HG03571 (cell line): ENCODE results near the gene SF3A2.

Experiments
- ATAC-seq: cut with Tn5 transposase; IDR thresholded peaks from one replicate; pipeline ENCODE4 v1.9.1; 2021; ENCODE audit not compliant: unreplicated experiment

SF3A2 gene

DNA sequence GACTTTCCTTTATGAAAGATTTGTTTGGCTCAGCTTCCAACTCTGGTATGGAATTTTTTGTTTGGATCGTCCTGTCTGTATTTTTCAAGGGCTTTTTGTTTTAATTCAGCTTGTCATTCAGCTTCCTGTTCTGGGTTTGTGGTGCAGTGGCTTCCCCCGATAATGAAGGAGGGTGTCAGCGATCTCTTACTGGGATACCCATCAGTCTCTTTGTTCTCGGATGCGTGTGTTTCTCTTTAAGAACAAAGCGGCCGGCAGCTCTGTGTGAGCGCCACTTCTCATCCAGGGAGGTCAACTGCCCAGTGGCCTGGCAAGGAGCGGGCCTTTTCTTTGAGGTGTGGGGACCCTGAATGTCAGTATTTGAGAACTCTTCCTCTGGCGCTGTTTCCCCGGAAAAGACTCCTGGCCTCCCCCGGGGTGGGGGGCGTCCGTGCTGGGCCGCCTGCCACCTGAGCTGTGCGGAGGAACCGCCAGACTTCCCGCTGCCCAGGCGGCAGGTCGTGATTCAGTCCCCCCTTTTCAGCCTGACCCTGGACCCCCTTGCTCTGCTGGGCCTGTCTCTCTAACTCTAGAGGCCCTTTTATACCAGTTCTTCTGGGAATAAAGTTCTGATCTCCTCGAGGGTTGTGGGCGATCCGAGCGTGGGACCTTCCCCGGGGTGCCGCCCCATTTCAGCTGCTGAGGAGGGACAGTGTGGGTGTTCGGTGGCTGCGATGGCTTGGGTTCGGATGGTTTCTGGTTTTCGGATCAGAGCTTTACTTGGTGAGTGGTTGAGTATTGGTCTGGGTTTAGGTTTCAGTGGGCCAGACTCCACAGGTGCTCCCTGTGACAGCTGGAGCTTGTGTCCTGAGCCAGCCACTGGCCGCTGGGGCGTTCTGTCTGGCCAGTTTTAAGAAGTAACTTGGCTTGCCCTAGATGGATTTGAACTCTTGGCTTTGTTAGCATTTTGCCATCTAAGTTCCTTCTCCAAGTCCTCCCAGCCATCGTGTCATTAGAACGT, 3.4 kb downstream of the SF3A2 start:
- no peak for ATAC-seq

DNA sequence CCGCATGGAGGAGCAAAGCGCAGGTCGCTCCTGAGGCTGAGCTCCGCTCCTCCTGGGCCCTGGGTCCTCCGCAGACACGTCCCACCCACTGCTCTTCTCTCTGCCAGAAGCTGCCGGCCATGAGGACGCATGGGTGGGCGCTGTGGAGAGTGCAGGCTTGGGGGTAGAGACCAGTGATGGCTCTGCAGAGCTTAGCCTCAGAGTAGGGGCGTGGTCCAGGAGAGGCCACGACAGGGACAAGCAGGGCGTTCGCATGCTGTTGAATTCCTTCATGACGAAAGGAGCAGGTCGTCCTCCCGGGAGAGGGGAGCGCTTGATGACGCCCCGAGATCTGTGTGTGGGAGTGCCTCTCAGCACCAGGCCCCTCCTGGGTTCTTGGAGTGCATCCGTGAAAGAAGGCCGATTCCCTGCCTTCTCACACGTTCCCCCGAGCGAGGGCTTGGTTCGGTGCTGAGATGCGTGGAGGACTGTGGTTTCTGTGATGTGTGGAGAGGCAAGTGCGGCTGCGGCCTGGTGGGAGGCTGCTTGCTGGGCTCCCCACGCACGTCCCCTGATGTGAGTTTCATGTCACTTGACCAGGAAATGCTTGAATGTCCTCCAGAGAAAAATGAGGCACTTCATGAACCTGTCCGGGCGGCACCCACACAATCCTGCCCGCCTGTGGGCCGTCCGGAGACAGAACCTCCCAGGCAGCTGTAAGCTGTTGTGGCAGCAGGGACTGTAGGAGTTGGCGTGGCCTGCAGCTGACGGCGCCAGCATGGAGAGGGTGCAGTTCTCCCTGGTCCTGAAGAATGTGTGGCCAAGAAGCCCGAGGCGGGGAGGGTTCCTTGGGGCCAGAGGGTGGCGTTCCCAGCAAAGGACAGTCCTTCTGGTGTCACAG, 4.5 kb downstream of the SF3A2 start:
- no peak for ATAC-seq

DNA sequence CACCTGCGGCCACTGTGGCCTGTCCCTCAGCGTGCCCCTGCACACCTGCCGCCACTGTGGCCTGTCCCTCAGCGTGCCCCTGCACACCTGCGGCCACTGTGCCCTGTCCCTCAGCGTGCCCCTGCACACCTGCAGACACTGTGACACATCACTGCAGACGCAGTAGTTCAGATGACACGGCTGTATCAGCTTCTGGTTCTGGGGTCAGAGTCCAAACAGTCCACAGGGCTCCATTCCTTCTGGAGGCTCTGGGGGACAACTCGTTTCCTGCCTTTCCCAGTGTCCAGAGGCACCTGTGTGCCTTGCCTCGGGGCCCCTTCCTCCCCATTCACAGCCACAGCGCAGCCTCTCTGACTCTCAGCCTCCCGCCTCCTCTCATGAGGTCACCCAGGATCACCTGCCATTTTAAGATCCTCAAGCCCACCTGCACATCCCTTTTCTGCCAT, 5.5 kb downstream of the SF3A2 start:
- ATAC-seq = no peak

DNA sequence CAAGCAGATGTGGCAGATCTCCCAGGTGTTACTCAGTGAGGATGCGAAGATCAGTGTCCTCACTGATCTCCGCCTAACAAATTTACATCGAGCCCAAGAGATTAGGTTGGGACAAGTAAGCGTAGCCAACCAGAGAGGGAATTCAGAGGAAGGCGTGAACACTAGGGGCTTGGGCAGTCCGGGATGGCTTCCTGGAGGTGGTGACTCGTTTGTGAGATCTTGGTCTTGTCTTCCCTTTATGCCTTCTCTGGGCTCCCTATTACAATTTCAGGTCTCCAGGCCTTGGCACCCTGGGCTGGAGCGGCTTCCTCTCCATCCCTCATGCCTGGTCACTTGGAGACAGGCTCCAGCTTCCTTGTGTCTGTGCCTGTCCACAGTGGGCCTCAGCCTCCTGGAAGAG, 6.2 kb downstream of the SF3A2 start:
- no peak for ATAC-seq

DNA sequence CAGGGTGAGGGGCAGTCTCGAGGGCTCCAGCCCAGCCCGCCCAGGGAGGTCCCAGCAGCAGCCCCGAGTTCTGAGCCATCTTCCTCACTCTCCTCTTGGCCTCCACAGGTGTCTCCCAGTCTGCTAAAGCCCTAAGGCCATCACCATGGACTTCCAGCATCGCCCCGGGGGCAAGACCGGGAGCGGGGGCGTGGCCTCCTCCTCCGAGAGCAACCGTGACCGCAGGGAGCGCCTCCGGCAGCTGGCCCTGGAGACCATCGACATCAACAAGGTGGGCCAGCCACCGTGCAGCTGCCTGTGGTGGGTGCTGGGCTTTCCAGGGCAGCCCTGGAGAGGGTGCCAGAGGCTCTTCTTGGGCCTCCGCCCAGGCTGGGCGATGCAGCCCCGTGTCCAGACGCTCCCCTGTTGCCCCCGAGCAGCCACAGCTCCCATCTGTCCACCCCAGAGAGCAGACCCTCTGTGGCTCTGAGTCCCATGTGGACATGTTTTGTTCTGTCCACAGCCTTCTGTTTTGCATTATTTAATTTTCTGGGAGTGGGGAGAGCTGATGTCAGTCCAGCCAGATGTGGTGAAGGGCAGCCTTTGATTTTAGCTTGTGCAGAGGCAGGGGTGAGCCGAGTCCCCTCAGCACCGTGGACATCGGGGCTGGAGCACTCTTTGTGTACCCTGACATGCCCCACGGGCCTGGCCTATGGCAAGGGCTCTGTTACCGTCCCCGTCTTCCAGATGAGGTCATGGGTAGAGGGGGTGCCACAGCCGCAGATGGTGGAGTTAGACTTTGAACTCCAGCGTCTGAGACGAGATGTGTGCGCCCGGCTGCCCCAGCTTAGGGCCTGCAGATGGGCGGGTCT, 6.9 kb downstream of the SF3A2 start:
- ATAC-seq = no peak

DNA sequence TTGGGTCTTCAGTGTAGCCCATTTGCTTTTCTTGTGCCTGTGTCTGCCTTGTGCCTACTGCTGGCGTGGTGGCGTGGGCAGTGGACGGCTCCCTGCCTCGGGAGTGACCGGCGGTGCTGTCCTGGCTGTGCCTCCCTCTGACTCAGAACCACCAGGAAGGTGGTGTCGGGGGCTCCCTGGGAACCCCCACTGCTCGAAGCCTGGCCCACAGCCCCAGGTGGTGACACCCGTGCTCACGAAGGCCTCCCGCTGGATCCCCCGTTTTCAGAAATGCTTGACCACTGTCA, 7.4 kb downstream of the SF3A2 start:
- no peak for ATAC-seq

DNA sequence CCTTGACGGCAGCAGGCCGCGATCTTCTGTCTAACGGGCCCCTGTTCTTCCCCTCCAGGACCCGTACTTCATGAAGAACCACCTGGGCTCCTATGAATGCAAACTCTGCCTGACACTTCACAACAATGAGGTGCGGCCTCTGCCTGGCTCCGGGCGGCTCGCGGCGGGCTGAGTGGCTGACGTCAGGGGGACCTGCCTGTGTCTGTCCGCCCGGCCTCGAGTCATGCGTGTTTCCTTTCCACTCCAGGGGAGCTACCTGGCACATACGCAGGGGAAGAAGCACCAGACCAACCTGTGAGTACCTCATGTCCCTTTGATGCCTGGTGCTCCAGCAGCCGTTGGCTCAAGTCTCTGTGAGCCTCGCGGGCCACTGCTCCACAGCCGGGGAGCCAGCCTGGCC, 7.9 kb downstream of the SF3A2 start:
- ATAC-seq = no peak

DNA sequence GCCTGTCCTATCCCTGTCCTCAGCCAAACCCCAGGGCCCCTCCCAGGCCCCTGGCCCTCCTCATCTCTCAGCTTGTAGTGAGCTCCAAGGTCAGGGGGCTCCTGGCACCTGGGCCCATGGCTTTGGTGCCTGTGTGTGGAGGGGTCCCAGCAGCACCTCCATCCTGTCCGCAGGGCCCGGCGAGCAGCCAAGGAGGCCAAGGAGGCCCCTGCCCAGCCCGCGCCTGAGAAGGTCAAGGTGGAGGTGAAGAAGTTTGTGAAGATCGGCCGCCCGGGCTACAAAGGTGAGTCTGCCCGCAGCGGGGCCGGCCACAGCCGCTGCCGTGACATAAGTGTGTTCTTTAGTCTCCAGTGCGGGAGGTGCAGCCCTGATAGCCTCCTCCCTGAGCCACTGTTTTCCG, 8.6 kb downstream of the SF3A2 start:
- ATAC-seq = no peak

DNA sequence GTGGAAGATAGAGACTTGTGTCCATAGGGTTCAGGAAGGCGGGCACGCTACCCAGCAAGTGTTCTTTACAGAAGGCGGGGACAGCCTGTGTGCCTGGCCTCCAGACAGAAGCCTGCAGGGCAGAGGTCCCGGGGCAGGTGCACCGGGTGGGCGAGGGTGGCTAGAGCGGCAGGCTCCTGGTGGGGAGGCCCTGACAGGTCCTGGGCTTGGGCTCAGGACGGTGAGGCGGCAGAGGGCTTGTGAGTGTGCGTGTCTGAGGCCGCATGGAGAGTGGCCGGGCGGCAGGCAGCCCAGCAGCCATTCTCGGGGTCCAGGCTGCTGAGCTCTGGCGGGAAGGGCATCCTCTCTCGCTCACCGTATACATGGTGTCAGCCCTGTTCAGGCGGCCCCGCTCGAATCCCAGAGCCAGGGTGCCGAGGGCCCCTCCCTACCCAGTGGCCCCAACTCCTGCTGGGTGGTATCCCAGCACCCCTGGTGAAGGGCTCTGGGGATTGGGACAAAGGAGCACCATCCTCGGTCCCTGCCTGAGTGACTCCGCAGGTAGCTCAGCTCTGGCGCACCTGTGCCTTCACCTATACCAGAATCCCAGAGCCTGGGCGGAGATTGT, 9.5 kb downstream of the SF3A2 start:
- no peak for ATAC-seq

DNA sequence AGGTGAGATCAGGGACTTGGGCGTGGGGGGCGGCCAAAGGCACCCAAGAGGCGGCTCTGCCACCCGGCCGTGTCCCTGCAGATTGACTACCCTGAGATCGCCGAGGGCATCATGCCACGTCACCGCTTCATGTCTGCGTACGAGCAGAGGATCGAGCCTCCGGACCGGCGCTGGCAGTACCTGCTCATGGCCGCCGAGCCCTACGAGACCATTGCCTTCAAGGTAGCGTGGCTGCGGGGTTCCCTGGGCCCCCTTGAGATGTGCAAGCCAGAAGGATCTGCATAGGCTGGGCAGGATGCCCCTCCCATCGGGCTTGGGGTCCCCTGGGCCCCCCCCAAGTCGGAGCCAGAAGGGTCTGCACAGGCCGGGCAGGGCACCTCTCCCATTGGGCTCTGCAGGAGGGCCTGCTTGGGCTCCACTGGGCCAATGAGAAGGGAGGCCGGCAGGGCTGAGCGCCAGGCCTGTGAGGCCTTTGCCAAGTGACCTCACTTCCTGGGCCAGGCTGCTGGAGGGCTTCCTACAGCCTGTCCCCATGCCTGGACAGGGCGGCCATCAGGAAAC, 10.3 kb downstream of the SF3A2 start:
- ATAC-seq = no peak

DNA sequence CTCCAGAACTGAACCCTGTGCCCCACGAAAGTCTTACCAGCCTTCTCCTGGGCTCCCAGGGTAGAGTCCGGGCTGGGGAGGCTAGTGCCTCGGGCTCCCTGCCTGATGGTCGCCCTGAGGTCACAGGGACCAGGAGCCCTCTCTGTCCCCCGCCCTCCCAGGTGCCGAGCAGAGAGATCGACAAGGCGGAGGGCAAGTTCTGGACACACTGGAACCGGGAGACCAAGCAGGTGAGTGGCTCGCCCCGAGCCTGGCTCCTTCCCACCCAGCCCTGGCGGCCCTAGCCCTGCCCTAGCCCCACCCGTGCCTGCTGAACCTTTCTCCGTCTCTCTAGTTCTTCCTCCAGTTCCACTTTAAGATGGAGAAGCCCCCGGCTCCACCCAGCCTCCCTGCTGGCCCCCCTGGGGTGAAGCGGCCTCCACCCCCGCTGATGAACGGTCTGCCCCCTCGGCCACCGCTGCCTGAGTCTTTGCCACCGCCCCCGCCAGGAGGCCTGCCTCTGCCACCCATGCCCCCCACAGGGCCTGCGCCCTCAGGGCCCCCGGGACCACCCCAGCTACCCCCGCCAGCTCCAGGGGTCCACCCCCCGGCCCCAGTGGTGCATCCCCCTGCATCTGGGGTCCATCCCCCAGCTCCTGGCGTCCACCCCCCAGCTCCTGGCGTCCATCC, 10.9 kb downstream of the SF3A2 start:
- ATAC-seq = no peak

DNA sequence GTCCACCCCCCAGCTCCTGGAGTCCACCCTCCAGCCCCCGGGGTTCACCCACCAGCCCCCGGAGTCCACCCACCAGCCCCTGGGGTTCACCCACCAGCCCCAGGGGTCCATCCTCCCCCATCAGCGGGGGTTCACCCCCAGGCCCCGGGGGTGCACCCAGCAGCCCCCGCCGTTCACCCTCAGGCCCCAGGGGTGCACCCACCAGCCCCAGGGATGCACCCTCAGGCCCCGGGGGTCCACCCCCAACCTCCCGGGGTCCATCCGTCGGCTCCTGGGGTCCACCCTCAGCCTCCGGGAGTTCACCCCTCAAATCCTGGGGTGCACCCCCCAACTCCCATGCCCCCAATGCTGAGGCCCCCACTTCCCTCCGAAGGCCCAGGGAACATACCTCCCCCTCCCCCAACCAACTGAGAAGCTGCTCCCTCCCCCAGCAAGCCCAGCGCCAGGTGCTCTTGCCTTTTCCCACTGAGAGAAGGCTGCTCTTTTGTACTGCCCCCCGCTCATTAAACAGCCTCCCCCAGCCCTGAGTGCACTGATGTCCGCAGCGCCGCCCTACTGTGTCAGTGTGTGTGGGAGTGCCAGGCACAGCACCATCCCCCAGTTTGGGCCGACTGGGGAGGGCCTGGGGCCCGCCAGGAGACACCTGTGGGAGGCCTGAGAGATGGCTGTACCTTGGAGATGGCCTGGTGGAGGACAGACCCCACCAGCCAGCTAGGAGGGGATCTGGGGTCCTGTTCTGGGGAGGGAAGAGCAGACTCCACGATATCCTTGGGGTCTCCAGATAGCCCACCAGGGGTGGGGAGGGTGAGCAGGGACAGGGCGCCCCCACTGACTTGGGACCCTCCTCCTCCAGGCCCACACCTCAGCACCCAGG, 11.7 kb downstream of the SF3A2 start:
- ATAC-seq = no peak

DNA sequence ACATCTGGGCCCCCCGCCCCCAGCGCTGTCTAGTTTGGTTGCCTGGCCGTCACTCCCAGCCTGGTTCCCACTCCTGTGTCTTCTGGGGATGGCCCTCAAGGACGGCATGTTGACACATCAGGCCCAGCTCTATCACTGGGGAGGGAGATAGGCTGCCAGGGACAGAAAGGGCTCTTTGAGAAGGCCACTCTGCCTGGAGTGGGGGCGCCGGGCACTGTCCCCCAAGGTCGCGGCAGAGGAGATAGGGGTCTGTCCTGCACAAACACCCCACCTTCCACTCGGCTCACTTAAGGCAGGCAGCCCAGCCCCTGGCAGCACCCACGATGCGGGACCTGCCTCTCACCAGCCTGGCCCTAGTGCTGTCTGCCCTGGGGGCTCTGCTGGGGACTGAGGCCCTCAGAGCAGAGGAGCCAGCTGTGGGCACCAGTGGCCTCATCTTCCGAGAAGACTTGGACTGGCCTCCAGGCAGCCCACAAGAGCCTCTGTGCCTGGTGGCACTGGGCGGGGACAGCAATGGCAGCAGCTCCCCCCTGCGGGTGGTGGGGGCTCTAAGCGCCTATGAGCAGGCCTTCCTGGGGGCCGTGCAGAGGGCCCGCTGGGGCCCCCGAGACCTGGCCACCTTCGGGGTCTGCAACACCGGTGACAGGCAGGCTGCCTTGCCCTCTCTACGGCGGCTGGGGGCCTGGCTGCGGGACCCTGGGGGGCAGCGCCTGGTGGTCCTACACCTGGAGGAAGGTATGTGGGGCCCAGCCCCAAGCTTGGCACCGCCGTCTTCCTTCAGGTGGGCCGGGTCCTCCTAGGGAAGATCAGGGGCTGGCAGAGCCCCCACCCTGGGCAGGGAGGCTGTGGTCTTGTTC, 12.6 kb downstream of the SF3A2 start, which contains the start of gene AMH:
TSS of gene AMH (plus strand) at position 314 of the 857 bp plus-strand sequence. CDS start at position 324, 10 bp downstream.
- ATAC-seq = no peak

DNA sequence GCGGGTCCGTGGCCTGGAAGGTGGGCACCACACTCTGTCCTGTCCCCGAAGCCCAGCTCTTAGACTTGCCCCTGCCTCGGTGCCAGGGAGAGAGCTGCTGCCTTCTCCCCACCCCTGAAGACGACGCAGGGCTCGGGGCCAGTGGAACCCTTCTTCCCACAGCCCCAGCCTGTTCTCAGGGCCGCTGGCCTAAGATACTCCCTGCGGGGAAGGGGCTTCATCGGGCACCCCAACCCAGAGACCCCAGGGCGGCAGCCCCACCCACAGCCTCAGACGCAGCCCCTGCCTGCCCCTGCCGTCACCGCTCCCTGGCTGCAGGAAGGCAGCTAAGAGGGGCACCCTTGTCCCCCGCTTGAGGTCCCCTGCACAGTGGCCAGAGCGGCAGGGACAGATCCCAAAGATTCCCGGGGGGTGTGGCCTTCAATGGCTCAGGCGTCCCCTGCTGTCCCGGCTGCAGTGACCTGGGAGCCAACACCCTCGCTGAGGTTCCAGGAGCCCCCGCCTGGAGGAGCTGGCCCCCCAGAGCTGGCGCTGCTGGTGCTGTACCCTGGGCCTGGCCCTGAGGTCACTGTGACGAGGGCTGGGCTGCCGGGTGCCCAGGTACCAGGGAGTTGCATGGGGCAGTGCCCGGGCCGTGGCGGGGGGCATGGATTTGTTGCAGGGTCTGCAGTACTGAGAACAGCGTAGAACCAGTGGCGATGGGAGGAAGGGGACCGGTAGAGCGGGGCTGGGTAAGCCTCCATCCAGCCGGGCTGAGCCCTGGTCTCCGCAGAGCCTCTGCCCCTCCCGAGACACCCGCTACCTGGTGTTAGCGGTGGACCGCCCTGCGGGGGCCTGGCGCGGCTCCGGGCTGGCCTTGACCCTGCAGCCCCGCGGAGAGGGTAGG, 13.5 kb downstream of the SF3A2 start:
- ATAC-seq = no peak

DNA sequence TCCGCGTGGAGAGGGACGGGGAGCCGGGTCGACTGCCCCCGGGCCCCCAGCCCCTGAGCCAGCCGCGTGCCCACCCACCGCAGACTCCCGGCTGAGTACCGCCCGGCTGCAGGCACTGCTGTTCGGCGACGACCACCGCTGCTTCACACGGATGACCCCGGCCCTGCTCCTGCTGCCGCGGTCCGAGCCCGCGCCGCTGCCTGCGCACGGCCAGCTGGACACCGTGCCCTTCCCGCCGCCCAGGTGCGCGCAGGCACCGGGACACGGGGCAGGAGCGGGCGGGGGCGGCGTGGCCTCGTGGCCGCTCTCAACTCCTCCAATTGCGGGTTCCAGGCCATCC, 14.1 kb downstream of the SF3A2 start:
- no peak for ATAC-seq

DNA sequence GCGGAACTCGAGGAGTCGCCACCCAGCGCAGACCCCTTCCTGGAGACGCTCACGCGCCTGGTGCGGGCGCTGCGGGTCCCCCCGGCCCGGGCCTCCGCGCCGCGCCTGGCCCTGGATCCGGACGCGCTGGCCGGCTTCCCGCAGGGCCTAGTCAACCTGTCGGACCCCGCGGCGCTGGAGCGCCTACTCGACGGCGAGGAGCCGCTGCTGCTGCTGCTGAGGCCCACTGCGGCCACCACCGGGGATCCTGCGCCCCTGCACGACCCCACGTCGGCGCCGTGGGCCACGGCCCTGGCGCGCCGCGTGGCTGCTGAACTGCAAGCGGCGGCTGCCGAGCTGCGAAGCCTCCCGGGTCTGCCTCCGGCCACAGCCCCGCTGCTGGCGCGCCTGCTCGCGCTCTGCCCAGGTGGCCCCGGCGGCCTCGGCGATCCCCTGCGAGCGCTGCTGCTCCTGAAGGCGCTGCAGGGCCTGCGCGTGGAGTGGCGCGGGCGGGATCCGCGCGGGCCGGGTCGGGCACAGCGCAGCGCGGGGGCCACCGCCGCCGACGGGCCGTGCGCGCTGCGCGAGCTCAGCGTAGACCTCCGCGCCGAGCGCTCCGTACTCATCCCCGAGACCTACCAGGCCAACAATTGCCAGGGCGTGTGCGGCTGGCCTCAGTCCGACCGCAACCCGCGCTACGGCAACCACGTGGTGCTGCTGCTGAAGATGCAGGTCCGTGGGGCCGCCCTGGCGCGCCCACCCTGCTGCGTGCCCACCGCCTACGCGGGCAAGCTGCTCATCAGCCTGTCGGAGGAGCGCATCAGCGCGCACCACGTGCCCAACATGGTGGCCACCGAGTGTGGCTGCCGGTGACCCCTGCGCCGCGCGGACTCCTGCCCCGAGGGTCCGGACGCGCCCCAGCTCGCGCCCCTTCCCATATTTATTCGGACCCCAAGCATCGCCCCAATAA, 14.8 kb downstream of the SF3A2 start:
- ATAC-seq = no peak
